ACC112 (cell line): ENCODE measurements around the gene BBS9.
A peak's percentile ranks its signal among the peaks of the same experiment; 100 is the strongest.

Experiments
- H2AFZ ChIP-seq: fragments of 200-600 bp; sonication (generic); one replicate; pipeline ENCODE4 v1.6.0; 2017; ENCODE audit warnings: antibody characterized with exemption, low read length; ENCODE audit not compliant: unreplicated experiment
- H3K27ac ChIP-seq: fragments of 200-600 bp; sonication (generic); 2 replicates; pipeline ENCODE4 v1.5.1; 2014; ENCODE audit warnings: low read depth, mild to moderate bottlenecking, antibody characterized with exemption, low read length, moderate library complexity
- H3K27me3 ChIP-seq: fragments of 200-600 bp; sonication (generic); 2 replicates; pipeline ENCODE4 v1.6.1; 2014; ENCODE audit warnings: mild to moderate bottlenecking, antibody characterized with exemption, low read length, moderate library complexity, mixed read lengths; ENCODE audit not compliant: insufficient read depth
- H3K36me3 ChIP-seq: fragments of 200-600 bp; sonication (generic); 2 replicates; pipeline ENCODE4 v1.6.1; 2016; ENCODE audit warnings: mild to moderate bottlenecking, antibody characterized with exemption, low read length, moderate library complexity, mixed read lengths; ENCODE audit not compliant: insufficient read depth
- H3K4me1 ChIP-seq: fragments of 200-600 bp; sonication (generic); one replicate; pipeline ENCODE4 v1.6.1; 2016; ENCODE audit warnings: low read length, mixed read lengths; ENCODE audit not compliant: insufficient read depth, unreplicated experiment, control insufficient read depth
- H3K4me3 ChIP-seq: fragments of 200-600 bp; sonication (generic); 2 replicates; pipeline ENCODE4 v1.5.1; 2014; ENCODE audit warnings: mild to moderate bottlenecking, low read depth, low read length
- H3K79me2 ChIP-seq: fragments of 200-600 bp; sonication (generic); one replicate; pipeline ENCODE4 v1.6.0; 2016; ENCODE audit warnings: low read length; ENCODE audit not compliant: control insufficient read depth, unreplicated experiment, insufficient read depth

The BBS9 gene

GRCh38 chr7:33486633-33487032 lies 357.3 kb downstream of the BBS9 start:
- Histone ChIP-seq H3K27me3 (no peaks in the 10 kb centered on the region), H3K4me3 (no peak overlapping the region), H3K27ac (no peak overlapping the region), H2AFZ (no peak overlapping the region), H3K79me2 (no peaks in the 10 kb centered on the region), H3K36me3 (no peaks in the 10 kb centered on the region), H3K4me1 (no peaks in the 10 kb centered on the region)

GRCh38 chr7:33487998-33488682 lies 358.8 kb downstream of the BBS9 start:
- H3K27ac ChIP-seq: no peak overlapping the region
- H2AFZ ChIP-seq: no peak overlapping the region
- no peaks in the 10 kb centered on the region for H3K36me3 ChIP-seq
- H3K27me3 ChIP-seq: no peaks in the 10 kb centered on the region
- no peak overlapping the region for H3K4me3 ChIP-seq
- no peaks in the 10 kb centered on the region for H3K79me2 ChIP-seq
- no peaks in the 10 kb centered on the region for H3K4me1 ChIP-seq

- H3K4me1 ChIP-seq: peaks cover 14% of the 10 kb centered on the region
- no peaks in the 10 kb centered on the region for H3K79me2 ChIP-seq
- peak overlapping the region; percentile 32; the same call in 1 of the 2 replicates for H3K27ac ChIP-seq
- no peak overlapping the region for H3K4me3 ChIP-seq
- no peaks in the 10 kb centered on the region for H3K27me3 ChIP-seq
- no peak overlapping the region for H2AFZ ChIP-seq
- H3K36me3 ChIP-seq: no peaks in the 10 kb centered on the region
Observed at GRCh38 chr7:33494474-33494873, 365.1 kb downstream of the BBS9 start.

- Histone ChIP-seq H3K27ac (peak overlapping the region; percentile 32; the same call in 1 of the 2 replicates), H3K4me1 (peaks cover 14% of the 10 kb centered on the region), H3K4me3 (no peak overlapping the region), H3K36me3 (no peaks in the 10 kb centered on the region), H2AFZ (no peak overlapping the region), H3K79me2 (no peaks in the 10 kb centered on the region), H3K27me3 (no peaks in the 10 kb centered on the region)
Observed at GRCh38 chr7:33495207-33495606, 365.8 kb downstream of the BBS9 start.

- no peaks in the 10 kb centered on the region for H3K36me3 ChIP-seq
- no peaks in the 10 kb centered on the region for H3K79me2 ChIP-seq
- no peak overlapping the region for H3K27ac ChIP-seq
- H3K4me3 ChIP-seq: no peak overlapping the region
- H3K27me3 ChIP-seq: no peaks in the 10 kb centered on the region
- H3K4me1 ChIP-seq: peaks cover 14% of the 10 kb centered on the region
- H2AFZ ChIP-seq: no peak overlapping the region
Observed at GRCh38 chr7:33497051-33497450, 367.7 kb downstream of the BBS9 start.

GRCh38 chr7:33500703-33501701 lies 371.6 kb downstream of the BBS9 start:
- Histone ChIP-seq H3K4me1 (peaks cover under 1% of the 10 kb centered on the region), H3K4me3 (no peak overlapping the region), H3K79me2 (no peaks in the 10 kb centered on the region), H3K36me3 (no peaks in the 10 kb centered on the region), H3K27me3 (no peaks in the 10 kb centered on the region), H2AFZ (no peak overlapping the region), H3K27ac (no peak overlapping the region)

- Histone ChIP-seq H3K27ac (no peak overlapping the region), H2AFZ (no peak overlapping the region), H3K79me2 (no peaks in the 10 kb centered on the region), H3K4me1 (no peaks in the 10 kb centered on the region), H3K27me3 (no peaks in the 10 kb centered on the region), H3K36me3 (no peaks in the 10 kb centered on the region), H3K4me3 (no peak overlapping the region)
Observed at GRCh38 chr7:33503014-33503413, 373.6 kb downstream of the BBS9 start.

- Histone ChIP-seq H3K36me3 (no peaks in the 10 kb centered on the region), H3K79me2 (no peaks in the 10 kb centered on the region), H3K27me3 (no peaks in the 10 kb centered on the region), H3K4me1 (no peaks in the 10 kb centered on the region), H3K27ac (no peak overlapping the region), H2AFZ (no peak overlapping the region), H3K4me3 (no peak overlapping the region)
Observed at GRCh38 chr7:33503736-33504135, 374.4 kb downstream of the BBS9 start.

- Histone ChIP-seq H3K4me3 (no peak overlapping the region), H3K79me2 (no peaks in the 10 kb centered on the region), H3K4me1 (no peaks in the 10 kb centered on the region), H3K27ac (no peak overlapping the region), H3K27me3 (no peaks in the 10 kb centered on the region), H3K36me3 (no peaks in the 10 kb centered on the region), H2AFZ (no peak overlapping the region)
Observed at GRCh38 chr7:33504266-33504665, 374.9 kb downstream of the BBS9 start.

GRCh38 chr7:33509206-33509605 lies 379.8 kb downstream of the BBS9 start:
- Histone ChIP-seq H3K27me3 (no peaks in the 10 kb centered on the region), H3K36me3 (no peaks in the 10 kb centered on the region), H3K79me2 (no peaks in the 10 kb centered on the region), H2AFZ (no peak overlapping the region), H3K4me1 (no peaks in the 10 kb centered on the region), H3K27ac (no peak overlapping the region), H3K4me3 (no peak overlapping the region)
